Astrocyte (in vitro differentiated cells and primary cell): ENCODE measurements around the gene PCA3.

Experiments used
- CTCF ChIP-seq: IDR thresholded peaks from 2 replicates; pipeline ENCODE4 v1.5.1; 2011; ENCODE audit warnings: low read depth, mild to moderate bottlenecking, inconsistent platforms, low read length, moderate library complexity; ENCODE audit not compliant: insufficient read depth
- EZH2 ChIP-seq: IDR thresholded peaks from 2 replicates; pipeline ENCODE4 v1.6.1; 2012; ENCODE audit warnings: mild to moderate bottlenecking, low read length, inconsistent platforms; ENCODE audit not compliant: insufficient read depth

GRCh38 chr9:76729116-76729515 lies 35.1 kb upstream of the PCA3 start:
- TF ChIP-seq CTCF (no peak), EZH2 (no peak)
